ENCODE data around the gene REPS1.

DNA sequence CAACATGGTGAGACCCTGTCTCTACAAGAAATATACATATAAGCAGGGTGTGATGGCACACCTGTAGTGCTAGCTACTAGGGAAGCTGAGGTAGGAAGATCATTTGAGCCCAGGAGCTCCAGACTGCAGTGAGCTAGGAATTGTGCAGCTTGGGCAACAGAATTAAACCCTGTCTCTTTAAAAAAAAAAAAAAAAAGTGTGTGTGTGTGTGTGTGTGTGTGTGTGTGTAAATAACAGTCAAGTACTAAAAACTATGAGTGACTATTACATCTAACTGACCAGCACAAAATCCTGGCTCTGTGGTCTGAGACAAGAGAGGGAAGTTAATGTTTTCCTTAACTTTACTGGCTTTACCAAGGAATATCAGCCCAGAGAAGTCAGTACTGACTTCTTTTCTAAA is 32.8 kb downstream of the REPS1 start:
- TF ChIP-seq EZH2phosphoT487 (IDR thresholded peaks at IDR 0.05; ENCODE audit: borderline replicate concordance) = no peak
- TF ChIP-seq, protein P1, sequence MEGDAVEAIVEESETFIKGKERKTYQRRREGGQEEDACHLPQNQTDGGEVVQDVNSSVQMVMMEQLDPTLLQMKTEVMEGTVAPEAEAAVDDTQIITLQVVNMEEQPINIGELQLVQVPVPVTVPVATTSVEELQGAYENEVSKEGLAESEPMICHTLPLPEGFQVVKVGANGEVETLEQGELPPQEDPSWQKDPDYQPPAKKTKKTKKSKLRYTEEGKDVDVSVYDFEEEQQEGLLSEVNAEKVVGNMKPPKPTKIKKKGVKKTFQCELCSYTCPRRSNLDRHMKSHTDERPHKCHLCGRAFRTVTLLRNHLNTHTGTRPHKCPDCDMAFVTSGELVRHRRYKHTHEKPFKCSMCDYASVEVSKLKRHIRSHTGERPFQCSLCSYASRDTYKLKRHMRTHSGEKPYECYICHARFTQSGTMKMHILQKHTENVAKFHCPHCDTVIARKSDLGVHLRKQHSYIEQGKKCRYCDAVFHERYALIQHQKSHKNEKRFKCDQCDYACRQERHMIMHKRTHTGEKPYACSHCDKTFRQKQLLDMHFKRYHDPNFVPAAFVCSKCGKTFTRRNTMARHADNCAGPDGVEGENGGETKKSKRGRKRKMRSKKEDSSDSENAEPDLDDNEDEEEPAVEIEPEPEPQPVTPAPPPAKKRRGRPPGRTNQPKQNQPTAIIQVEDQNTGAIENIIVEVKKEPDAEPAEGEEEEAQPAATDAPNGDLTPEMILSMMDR (conservative IDR thresholded peaks at IDR 0.05; ENCODE audit: low read length) = no peak

Measured in Loucy (cell line).